GM19328 (cell line): Measurements from ENCODE around the gene FRMD4A.

ENCODE experiments used
- ATAC-seq: cut with Tn5 transposase; IDR thresholded peaks from one replicate; pipeline ENCODE4 v1.9.1; 2021; ENCODE audit warnings: mild to moderate bottlenecking, moderate library complexity; ENCODE audit not compliant: unreplicated experiment

FRMD4A gene

GRCh38 chr10:14296065-14296709 lies 34.5 kb downstream of the FRMD4A start:
- no peak for ATAC-seq

GRCh38 chr10:14294347-14295059 lies 36.2 kb downstream of the FRMD4A start:
- ATAC-seq, result no peak

GRCh38 chr10:14293526-14293925 lies 37.2 kb downstream of the FRMD4A start:
- ATAC-seq, result no peak

- no peak for ATAC-seq
These were observed 39.4 kb downstream of the FRMD4A start for GRCh38 chr10:14291296-14291695.

- ATAC-seq, result no peak
These were observed 44.7 kb downstream of the FRMD4A start for GRCh38 chr10:14285941-14286560.

- no peak for ATAC-seq
These were observed 48.4 kb downstream of the FRMD4A start for GRCh38 chr10:14282276-14282675.

GRCh38 chr10:14278533-14278932 lies 52.2 kb downstream of the FRMD4A start:
- no peak for ATAC-seq

- ATAC-seq, result no peak
These were observed 54.5 kb downstream of the FRMD4A start for GRCh38 chr10:14276210-14276609.

GRCh38 chr10:14271621-14272020 lies 59.1 kb downstream of the FRMD4A start:
- no peak for ATAC-seq

GRCh38 chr10:14270370-14270769 lies 60.4 kb downstream of the FRMD4A start:
- no peak for ATAC-seq

- ATAC-seq, result no peak
These were observed 65.0 kb downstream of the FRMD4A start for GRCh38 chr10:14265709-14266108.

GRCh38 chr10:14262836-14263425 lies 67.8 kb downstream of the FRMD4A start:
- ATAC-seq, result no peak

GRCh38 chr10:14261336-14261735 lies 69.4 kb downstream of the FRMD4A start:
- no peak for ATAC-seq

GRCh38 chr10:14259696-14260566 lies 70.8 kb downstream of the FRMD4A start:
- ATAC-seq, result no peak

- no peak for ATAC-seq
These were observed 76.4 kb downstream of the FRMD4A start for GRCh38 chr10:14254368-14254767.

- ATAC-seq, result no peak
These were observed 77.0 kb downstream of the FRMD4A start for GRCh38 chr10:14253711-14254110.

- ATAC-seq, result no peak
These were observed 77.6 kb downstream of the FRMD4A start for GRCh38 chr10:14253079-14253478.

- no peak for ATAC-seq
These were observed 80.1 kb downstream of the FRMD4A start for GRCh38 chr10:14250496-14251076.

- no peak for ATAC-seq
These were observed 83.2 kb downstream of the FRMD4A start for GRCh38 chr10:14247377-14248116.

- ATAC-seq, result no peak
These were observed 85.9 kb downstream of the FRMD4A start for GRCh38 chr10:14244801-14245211.
